GM19395 (cell line): ENCODE data around the gene TMEM33.

ENCODE experiments used
- ATAC-seq: cut with Tn5 transposase; IDR thresholded peaks from one replicate; pipeline ENCODE4 v1.9.1; 2021; ENCODE audit warnings: mild to moderate bottlenecking, moderate library complexity; ENCODE audit not compliant: unreplicated experiment

TMEM33 gene

DNA sequence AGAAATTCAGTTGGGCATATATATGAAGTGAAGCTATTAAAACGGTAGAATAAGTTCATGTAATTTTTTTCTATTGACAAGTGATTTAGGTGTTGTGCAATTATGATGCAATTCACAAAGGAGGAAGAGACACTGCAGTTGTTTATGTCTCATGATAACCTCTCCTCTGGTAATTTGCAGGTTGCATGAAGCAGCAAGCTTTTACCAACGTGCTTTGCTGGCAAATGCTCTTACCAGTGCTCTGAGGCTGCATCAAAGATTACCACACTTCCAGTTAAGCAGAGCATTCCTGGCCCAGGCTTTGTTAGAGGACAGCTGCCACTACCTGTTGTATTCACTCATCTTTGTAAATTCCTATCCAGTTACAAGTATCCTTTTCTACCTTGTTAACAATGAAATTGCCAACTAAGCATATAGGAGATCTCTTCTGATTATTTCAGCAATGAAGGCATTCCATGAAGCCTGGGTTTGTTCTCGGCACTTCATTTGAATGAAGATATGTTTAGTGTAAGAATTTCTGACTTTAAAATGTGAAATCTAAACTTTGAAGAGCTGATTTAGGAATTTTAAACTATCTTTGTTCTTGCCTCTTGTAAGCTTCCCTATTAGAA lies 3.9 kb downstream of the TMEM33 start:
- ATAC-seq = no peak

- no peak for ATAC-seq
These were observed 5.6 kb downstream of the TMEM33 start for GRCh38 chr4:41940834-41941233.

DNA sequence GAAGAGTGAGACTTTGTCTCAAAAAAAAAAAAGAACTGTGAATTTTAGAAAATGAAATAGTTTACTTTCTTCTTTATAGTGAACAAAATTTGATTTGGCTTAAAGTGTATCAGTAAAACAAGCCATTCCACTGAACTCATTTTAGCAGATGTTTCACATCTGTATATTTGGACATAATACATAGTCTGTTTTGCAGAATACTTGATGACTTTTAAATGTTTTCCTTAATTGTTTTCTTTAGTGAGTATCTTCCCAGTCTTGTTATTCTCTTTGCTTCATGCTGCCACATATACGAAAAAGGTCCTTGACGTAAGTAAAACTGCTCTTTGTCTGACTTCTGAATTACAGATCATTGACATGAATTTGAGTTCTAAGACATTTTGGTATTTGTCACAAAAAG lies 8.3 kb downstream of the TMEM33 start:
- no peak for ATAC-seq

DNA sequence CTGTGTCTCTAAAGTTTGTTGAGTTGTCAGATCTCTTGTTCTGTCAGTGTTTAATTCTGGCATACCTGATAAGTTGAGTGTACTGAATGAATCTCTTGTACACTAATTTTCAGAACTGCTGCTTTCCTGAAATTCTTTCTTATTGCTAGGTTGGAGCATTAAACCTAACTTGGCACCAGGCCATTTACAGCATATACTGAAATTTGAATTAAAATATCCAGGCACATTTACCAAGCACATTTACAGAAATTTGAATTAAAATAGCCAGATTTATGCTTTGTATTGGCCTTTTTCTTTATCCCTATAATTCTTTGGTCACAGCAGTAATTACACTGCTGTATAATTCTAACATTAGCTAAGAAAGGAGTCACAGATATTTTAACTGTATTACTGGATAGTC lies 8.9 kb downstream of the TMEM33 start:
- ATAC-seq = no peak

DNA sequence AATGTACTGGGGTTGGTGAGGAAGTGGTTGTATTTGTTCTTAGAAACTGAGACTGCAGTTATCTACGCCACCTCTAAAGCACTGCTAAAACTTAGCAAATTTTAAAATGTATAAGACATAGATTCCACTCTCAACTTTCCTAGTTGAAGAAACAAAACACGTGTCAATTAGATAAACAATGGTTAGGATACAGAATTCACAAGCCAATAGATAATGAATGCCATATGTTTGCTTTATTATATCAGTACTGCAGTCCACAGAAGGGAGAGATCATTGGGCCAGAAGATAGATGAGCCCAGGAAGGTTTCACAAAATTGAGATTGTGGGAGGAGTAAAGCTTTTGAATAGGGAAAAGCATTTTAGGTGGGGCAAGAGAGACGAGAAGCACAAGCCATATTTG lies 14.3 kb downstream of the TMEM33 start:
- no peak for ATAC-seq

GRCh38 chr4:41957634-41958033 lies 22.4 kb downstream of the TMEM33 start:
- ATAC-seq = no peak

GRCh38 chr4:41963105-41963504 lies 27.9 kb downstream of the TMEM33 start:
- ATAC-seq = no peak

DNA sequence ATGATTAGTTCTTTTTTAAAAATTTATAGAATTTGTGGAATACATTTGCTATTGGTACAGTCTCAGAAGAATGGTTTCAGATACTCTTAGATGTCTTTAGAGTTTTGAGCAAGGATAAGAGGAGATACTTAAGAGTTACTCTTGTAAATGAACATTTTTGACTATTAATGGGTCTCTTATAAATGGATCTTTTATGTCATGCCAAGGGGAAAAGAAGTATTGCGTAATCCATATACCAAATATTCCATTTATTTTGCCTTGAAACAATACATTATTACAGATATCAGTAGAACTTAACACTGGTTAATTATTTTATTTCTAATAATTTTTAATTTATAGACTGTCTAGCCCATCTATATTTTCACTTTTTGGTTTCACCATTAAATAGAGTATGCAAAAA lies 29.2 kb downstream of the TMEM33 start:
- no peak for ATAC-seq

DNA sequence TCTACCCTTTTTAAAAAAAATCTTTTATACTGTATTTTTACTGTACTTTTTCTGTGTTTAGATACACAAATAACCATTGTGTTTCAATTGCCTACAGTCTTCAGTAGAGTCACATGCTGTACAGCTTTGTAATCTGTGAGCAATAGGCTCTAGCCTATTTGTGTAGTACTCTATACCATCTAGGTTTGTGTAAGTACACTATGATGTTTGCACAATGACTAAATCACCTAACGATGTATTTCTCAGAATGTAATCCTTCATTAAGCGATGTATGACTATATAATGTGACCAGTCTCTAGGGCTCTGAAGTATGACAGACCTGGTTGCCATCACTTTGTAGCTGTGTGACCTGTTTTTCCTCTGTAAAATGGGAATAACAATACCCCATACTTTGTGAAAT lies 32.2 kb downstream of the TMEM33 start:
- no peak for ATAC-seq

DNA sequence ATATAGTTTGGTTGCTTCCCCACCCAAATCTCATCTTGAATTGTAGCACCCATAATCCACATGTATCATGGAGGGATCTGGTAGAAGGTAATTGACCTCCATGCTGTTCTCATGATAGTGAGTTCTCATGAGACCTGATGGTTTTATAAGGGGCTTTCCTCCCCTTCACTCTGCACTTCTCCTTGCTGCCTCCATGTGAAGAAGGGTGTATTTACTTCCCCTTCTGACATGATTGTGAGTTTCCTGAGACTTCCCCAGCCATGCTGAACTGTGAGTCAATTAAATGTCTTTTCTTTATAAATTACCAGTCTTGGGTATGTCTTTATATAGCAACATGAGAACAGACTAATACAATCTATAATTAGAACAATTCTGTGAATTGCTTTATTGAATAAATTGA lies 34.4 kb downstream of the TMEM33 start:
- ATAC-seq = no peak

GRCh38 chr4:41975341-41975740 lies 40.1 kb downstream of the TMEM33 start:
- ATAC-seq = no peak

- no peak for ATAC-seq
These were observed 41.7 kb downstream of the TMEM33 start for GRCh38 chr4:41976775-41977516.

GRCh38 chr4:41977709-41978108 lies 42.5 kb downstream of the TMEM33 start:
- no peak for ATAC-seq

DNA sequence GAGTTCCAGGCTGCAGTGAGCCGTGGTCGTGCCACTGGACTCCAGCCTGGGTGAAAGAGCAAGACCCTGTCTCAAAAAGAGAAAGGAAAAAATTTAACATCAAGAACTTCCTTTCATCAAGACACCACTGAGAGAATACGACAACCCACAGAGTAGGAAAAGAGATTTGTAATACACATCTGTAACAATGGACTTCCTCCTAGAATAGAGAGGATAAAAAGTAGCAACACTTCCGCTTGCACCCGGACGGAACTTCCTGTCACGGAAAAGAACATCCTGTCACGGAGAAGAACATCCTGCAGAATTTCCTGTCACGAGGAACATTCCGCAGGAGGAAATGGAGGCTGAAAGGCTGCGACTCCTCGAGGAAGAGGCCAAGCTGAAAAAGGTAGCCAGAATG lies 46.2 kb downstream of the TMEM33 start, which contains the start of gene DCAF4L1:
Gene DCAF4L1 (plus strand): TSS at position 301 of the 400 bp plus-strand sequence. CDS start 37 bp downstream, at position 338.
- no peak for ATAC-seq

- ATAC-seq = no peak
These were observed 47.5 kb downstream of the TMEM33 start for GRCh38 chr4:41982716-41983115.

DNA sequence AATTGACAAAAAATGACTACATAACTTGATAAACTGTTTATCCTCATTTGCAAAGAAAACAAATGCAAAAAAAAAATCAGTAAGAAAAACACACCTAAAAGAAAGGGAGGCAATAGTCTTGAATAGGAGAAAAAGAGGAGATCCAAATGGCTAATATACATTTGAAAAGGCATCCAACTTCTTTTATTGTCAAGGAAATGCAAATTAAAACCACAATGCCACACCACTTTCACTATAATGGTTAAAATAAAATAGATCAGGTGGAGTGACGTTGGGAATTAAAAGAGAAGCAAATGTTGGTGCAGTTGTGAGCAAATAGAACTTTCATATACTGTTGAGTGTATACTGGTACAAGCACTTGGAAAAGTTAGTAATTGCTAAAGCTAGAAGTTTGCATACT lies 49.9 kb downstream of the TMEM33 start:
- ATAC-seq = no peak

- ATAC-seq = peak; percentile 37
These were observed 54.8 kb downstream of the TMEM33 start for GRCh38 chr4:41989994-41990364.

- peak; percentile 99 for ATAC-seq
These were observed 55.3 kb downstream of the TMEM33 start, which contains the start of gene SLC30A9 for GRCh38 chr4:41990365-41991111. SLC30A9 (plus strand) TSS chr4:41990530; CDS start chr4:41990652, 122 bp downstream.

- no peak for ATAC-seq
These were observed 56.9 kb downstream of the TMEM33 start for GRCh38 chr4:41991916-41992767.

DNA sequence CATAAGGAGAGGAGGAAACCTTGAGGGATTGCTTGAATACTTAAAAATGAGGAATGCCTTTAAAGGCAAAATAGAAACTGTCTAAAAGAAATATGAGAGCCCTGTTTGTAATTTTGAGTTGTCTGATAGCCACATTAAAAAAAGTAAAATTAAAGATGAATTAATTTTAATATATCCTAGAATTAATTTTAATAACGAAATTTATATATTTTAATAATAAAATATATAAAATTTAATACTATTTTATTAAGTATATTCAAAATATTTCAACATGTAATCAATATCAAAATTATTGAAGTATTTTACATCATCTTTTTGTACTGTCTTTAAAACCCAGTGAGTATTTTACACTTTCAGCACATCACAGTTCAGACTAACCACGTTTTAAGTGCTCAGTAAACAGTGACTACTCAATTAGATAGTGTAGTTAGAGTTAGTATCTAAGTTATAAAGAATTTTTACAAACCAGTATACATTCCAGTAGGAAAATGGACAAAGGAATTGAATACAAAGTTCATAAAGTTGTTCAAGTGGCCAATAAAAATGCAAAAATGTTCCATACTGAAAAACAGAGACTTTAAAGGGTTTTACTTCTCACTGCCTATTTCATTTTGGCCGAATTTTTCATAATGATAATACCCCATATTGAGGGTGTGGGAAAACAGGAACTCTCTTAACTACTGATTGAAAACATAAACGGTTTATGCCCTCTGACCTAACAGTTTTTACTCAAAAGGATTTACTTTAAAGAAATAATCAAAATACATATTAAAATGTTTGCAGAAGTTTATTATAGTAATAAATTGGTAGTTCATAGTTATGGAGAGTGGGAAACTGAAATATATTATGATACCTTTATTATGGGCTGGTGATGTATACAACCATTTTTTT lies 58.0 kb downstream of the TMEM33 start:
- ATAC-seq = no peak
